Measurements from ENCODE around the gene MED12L. TPM values are rescaled to one million over a fixed set of nuclear protein-coding genes. Genes with fewer than 3 reads are reported as not detected.

Gene MED12L
- total and polyA plus RNA-seq, 5 donors: 0.25 to 1.2 (median 0.71) TPM

GRCh38 chr3:151265166-151265565 is 179.7 kb downstream of the MED12L start:
- intact Hi-C loops (cut with DNase I): no loop called here
- H3K4me3 ChIP-seq (ENCODE audit: low read length): no peak overlapping the region
- H3K27me3 ChIP-seq (ENCODE audit: control insufficient read depth, insufficient read depth): no peaks in the 10 kb centered on the region
- DNase-seq: no peak
- H3K9me3 ChIP-seq (ENCODE audit: control insufficient read depth, low read length): no peaks in the 10 kb centered on the region
- WGBS: 79% methylated on average over 5 of the region's 5 CpGs
- H3K27ac ChIP-seq (ENCODE audit: low read length): no peak overlapping the region
- no peak for ATAC-seq
- peaks cover 2% of the 10 kb centered on the region for H3K4me1 ChIP-seq (ENCODE audit: control insufficient read depth, insufficient read depth, low read length)

- intact Hi-C loops (cut with DNase I): no loop called here
- H3K9me3 ChIP-seq (ENCODE audit: control insufficient read depth, low read length): no peaks in the 10 kb centered on the region
- DNase-seq (peak in 1 of 3 donors; percentile 22), ATAC-seq (peak in 1 of 2 donors; percentile 47)
- no peaks in the 10 kb centered on the region for H3K27me3 ChIP-seq (ENCODE audit: control insufficient read depth, insufficient read depth)
- WGBS: 81% methylated on average over 5 of the region's 5 CpGs
- peaks cover 2% of the 10 kb centered on the region for H3K4me1 ChIP-seq (ENCODE audit: control insufficient read depth, insufficient read depth, low read length)
- H3K4me3 ChIP-seq (ENCODE audit: low read length): no peak overlapping the region
- H3K27ac ChIP-seq (ENCODE audit: low read length): no peak overlapping the region
These were observed 180.4 kb downstream of the MED12L start for GRCh38 chr3:151265866-151266265.

GRCh38 chr3:151267066-151267465 is 181.6 kb downstream of the MED12L start:
- H3K4me1 ChIP-seq (ENCODE audit: control insufficient read depth, insufficient read depth, low read length): peaks cover 2% of the 10 kb centered on the region

GRCh38 chr3:151268267-151269235 is 183.1 kb downstream of the MED12L start:
- no peak for ATAC-seq
- no peaks in the 10 kb centered on the region for H3K9me3 ChIP-seq (ENCODE audit: control insufficient read depth, low read length)
- no peaks in the 10 kb centered on the region for H3K4me1 ChIP-seq (ENCODE audit: control insufficient read depth, insufficient read depth, low read length)
- no peak overlapping the region for H3K27ac ChIP-seq (ENCODE audit: low read length)
- H3K27me3 ChIP-seq (ENCODE audit: control insufficient read depth, insufficient read depth): no peaks in the 10 kb centered on the region
- no peak overlapping the region for H3K4me3 ChIP-seq (ENCODE audit: low read length)
- intact Hi-C loops (cut with DNase I): no loop called here
- peak in 1 of 3 donors; percentile 40 for DNase-seq
- WGBS: 88% methylated on average over 11 of the region's 11 CpGs

More at GRCh38 chr3:151267066-151267465, 181.6 kb downstream of the MED12L start:
- Histone ChIP-seq H3K9me3 (ENCODE audit: control insufficient read depth, low read length) (no peaks in the 10 kb centered on the region), H3K27ac (ENCODE audit: low read length) (no peak overlapping the region), H3K27me3 (ENCODE audit: control insufficient read depth, insufficient read depth) (no peaks in the 10 kb centered on the region), H3K4me3 (ENCODE audit: low read length) (no peak overlapping the region)
- DNase-seq (no peak), ATAC-seq (no peak)
- 94% methylated on average over 1 of the region's 1 CpG for WGBS
- intact Hi-C loops (cut with DNase I): no loop called here

DNA sequence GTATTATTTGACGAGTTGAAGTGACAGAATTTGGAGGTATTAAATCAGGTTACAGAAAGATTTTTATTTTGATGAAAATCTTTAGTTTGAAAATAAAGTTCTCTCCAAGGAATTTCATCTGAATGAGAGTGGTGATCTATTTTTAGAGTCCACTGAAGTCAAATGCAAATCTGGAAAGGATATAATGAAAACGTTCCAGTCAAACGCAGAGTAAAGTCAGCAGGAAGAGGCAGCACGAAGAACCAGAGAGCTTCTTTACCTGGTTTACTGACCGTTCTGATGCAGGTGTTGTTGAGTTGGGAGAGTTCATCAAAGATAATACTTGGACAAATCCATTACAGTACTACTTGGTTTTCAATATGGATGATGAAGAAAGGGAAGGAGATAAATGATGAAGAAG is 184.2 kb downstream of the MED12L start:
- Histone ChIP-seq H3K27me3 (ENCODE audit: control insufficient read depth, insufficient read depth) (no peaks in the 10 kb centered on the region), H3K9me3 (ENCODE audit: control insufficient read depth, low read length) (no peaks in the 10 kb centered on the region), H3K27ac (ENCODE audit: low read length) (no peak overlapping the region), H3K4me3 (ENCODE audit: low read length) (no peak overlapping the region), H3K4me1 (ENCODE audit: control insufficient read depth, insufficient read depth, low read length) (no peaks in the 10 kb centered on the region)
- DNase-seq: no peak
- ATAC-seq: no peak
- WGBS: 54% methylated on average over 5 of the region's 5 CpGs
- intact Hi-C loops (cut with DNase I): no loop called here

DNA sequence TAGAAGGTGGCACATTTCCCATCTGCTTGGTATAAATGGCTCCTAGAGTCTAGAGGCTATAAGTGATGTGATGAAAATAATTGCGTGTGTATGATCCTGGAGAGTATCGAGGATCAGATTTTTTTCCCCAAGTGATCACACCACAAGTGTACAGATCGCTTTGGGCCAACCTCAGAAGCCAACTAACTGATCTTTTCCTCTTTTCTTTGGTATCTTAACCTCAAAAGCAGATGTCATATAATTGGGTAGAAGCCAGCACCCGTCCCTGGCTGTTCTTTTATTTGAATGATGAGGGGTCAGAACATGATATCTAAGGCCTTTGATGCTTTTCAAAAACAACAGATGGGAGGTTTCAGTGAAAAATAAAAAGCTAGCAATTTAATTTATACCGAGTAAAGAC is 189.6 kb downstream of the MED12L start:
- Histone ChIP-seq H3K4me3 (ENCODE audit: low read length) (no peak overlapping the region), H3K27me3 (ENCODE audit: control insufficient read depth, insufficient read depth) (no peaks in the 10 kb centered on the region), H3K4me1 (ENCODE audit: control insufficient read depth, insufficient read depth, low read length) (no peaks in the 10 kb centered on the region), H3K9me3 (ENCODE audit: control insufficient read depth, low read length) (no peaks in the 10 kb centered on the region), H3K27ac (ENCODE audit: low read length) (no peak overlapping the region)
- no peak for DNase-seq
- intact Hi-C loops (cut with DNase I): loop anchor here in 1 of 4 donors (5.0 kb wide), 1 partner anchor 43 kb away; no protein-coding TSS in a partner anchor
- WGBS: 67% methylated on average over 5 of the region's 5 CpGs
- no peak for ATAC-seq

GRCh38 chr3:151276038-151276686 is 190.7 kb downstream of the MED12L start:
- no peak for ATAC-seq
- WGBS: 68% methylated on average over 2 of the region's 2 CpGs
- no peak for DNase-seq
- H3K4me1 ChIP-seq (ENCODE audit: control insufficient read depth, insufficient read depth, low read length): no peaks in the 10 kb centered on the region
- H3K9me3 ChIP-seq (ENCODE audit: control insufficient read depth, low read length): no peaks in the 10 kb centered on the region
- no peak overlapping the region for H3K4me3 ChIP-seq (ENCODE audit: low read length)
- intact Hi-C loops (cut with DNase I): loop anchor here in 1 of 4 donors (5.0 kb wide), 1 partner anchor 44 kb away; no protein-coding TSS in a partner anchor
- H3K27ac ChIP-seq (ENCODE audit: low read length): no peak overlapping the region
- no peaks in the 10 kb centered on the region for H3K27me3 ChIP-seq (ENCODE audit: control insufficient read depth, insufficient read depth)

DNA sequence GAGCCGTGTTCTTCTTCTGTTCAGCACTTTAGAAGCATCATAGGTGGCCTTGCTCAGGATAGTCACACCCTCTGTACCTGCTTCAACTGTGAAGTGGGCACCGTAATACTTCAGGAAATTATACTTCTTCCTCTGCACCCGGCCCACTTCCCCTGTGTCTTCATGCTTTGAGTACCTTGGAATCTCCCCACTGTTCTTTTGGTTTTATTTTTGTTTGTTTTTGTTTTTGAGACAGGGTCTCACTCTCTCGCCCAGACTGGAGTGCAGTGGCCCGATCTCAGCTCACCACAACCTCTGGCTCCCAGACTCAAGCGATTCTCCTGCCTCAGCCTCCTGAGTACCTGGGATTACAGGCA is 191.2 kb downstream of the MED12L start:
- no peaks in the 10 kb centered on the region for H3K27me3 ChIP-seq (ENCODE audit: control insufficient read depth, insufficient read depth)
- no peaks in the 10 kb centered on the region for H3K4me1 ChIP-seq (ENCODE audit: control insufficient read depth, insufficient read depth, low read length)
- intact Hi-C loops (cut with DNase I): loop anchor here in 1 of 4 donors (5.0 kb wide), 1 partner anchor 44 kb away; no protein-coding TSS in a partner anchor
- DNase-seq (no peak), ATAC-seq (no peak)
- H3K4me3 ChIP-seq (ENCODE audit: low read length): no peak overlapping the region
- 75% methylated on average over 6 of the region's 6 CpGs for WGBS
- no peak overlapping the region for H3K27ac ChIP-seq (ENCODE audit: low read length)
- H3K9me3 ChIP-seq (ENCODE audit: control insufficient read depth, low read length): no peaks in the 10 kb centered on the region

DNA sequence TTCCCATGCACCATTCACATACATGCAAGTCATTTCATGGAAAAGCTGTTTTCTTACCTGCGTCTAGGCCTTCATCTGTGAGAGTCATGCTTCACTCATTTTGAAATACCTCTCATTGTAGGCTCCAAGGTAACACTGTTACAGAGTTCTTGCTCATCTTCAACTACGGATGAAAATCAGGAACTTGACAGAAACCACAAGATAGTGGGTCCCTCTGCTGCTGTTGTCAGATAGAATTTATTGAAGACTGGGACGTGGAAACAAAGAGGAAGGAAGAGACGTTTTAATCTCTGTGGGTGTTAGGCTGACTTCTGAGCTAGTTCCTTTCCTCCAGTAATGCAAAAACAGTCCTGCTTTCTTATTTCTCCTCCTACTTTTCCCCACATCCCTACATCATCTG is 192.8 kb downstream of the MED12L start, which contains the start of gene P2RY14:
TSS of gene P2RY14 (minus strand) at position 313 of the 400 bp plus-strand sequence. CDS start 64,226 bp downstream, outside the sequence.
- Histone ChIP-seq H3K9me3 (ENCODE audit: control insufficient read depth, low read length) (no peaks in the 10 kb centered on the region), H3K4me3 (ENCODE audit: low read length) (peak within 1 kb of the TSS; percentile 29), H3K27ac (ENCODE audit: low read length) (peak within 1 kb of the TSS; percentile 21), H3K27me3 (ENCODE audit: control insufficient read depth, insufficient read depth) (no peaks in the 10 kb centered on the region), H3K4me1 (ENCODE audit: control insufficient read depth, insufficient read depth, low read length) (no peaks in the 10 kb centered on the region)
- ATAC-seq: no peak
- DNase-seq: no peak
- WGBS: 42% methylated on average over 4 of the region's 4 CpGs
- intact Hi-C loops (cut with DNase I): loop anchor here in 1 of 4 donors (5.0 kb wide), 1 partner anchor 46 kb away; no protein-coding TSS in a partner anchor

- no peak for DNase-seq
- ATAC-seq: peak in 1 of 2 donors; percentile 44
- no peaks in the 10 kb centered on the region for H3K27me3 ChIP-seq (ENCODE audit: control insufficient read depth, insufficient read depth)
- no peaks in the 10 kb centered on the region for H3K9me3 ChIP-seq (ENCODE audit: control insufficient read depth, low read length)
- WGBS: 76% methylated on average over 9 of the region's 9 CpGs
- H3K27ac ChIP-seq (ENCODE audit: low read length): no peak overlapping the region
- intact Hi-C loops (cut with DNase I): loop anchor here (2.0 to 5.0 kb wide), 4 partner anchors 54 to 114 kb away; no protein-coding TSS in a partner anchor
- no peaks in the 10 kb centered on the region for H3K4me1 ChIP-seq (ENCODE audit: control insufficient read depth, insufficient read depth, low read length)
- H3K4me3 ChIP-seq (ENCODE audit: low read length): no peak overlapping the region
These were observed 196.3 kb downstream of the MED12L start for GRCh38 chr3:151281671-151282324.

Data from right cardiac atrium (tissue), 5 donors.